Pons (tissue), 1 donor: ENCODE data around the gene LIMK2.
"Not testable (repeated sequence)": the region's sequence is repeated elsewhere in the genome, so short reads cannot be mapped to it uniquely, and the experiment has no call there.

Experiments
- DNase-seq: peaks from one replicate; pipeline ENCODE4 v3.0.0-alpha.2; 2016; ENCODE audit warnings: low spot score

The LIMK2 gene

DNA sequence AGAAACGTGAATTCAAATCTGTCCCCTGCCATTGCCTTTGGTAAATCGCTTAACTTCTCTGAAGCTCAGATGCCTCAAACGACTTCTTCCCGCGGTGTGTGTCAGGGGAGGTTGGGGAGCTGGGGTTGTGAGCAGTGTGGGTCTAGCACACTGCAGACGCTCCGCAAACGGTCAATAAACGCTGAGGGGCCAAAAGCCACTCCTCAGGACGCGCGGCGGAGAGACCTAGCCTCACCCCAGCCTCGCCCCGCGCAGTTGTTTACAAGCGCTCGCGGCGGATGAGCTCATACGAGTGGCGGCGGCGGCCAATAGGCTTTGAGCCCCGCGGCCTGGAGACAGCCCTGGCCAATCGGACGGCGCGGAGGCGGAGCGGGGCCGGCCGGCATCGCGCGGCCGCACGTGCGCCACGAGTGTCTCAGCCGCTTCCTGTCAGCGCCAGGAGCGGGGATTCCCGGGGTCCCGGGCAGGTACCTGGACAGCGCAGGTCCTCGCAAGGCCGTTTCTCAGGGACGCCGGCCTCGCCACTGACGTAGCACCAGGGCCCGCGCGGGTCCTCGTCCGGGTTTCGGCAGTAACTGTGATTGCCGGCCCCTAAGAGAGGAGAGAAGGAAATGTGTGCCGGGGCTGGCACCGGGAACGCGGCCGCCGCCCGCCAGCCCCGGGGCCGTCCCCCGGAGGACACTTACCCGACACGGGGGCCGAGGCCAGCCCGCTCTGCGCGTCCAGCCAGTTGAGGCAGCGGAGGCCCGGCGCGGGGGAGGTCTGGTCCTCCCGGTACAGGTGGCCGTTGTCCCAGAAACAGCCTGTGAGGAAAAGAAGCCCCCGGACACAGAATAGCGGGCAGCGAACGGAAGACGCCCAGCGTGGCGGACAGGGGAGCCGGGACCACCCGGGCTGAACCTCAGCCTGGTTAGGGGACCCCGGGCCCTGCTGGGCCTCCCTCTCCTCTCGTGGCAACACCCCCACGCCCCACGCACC is 78.7 kb downstream of the LIMK2 start:
- DNase-seq, result peak; percentile 94

DNA sequence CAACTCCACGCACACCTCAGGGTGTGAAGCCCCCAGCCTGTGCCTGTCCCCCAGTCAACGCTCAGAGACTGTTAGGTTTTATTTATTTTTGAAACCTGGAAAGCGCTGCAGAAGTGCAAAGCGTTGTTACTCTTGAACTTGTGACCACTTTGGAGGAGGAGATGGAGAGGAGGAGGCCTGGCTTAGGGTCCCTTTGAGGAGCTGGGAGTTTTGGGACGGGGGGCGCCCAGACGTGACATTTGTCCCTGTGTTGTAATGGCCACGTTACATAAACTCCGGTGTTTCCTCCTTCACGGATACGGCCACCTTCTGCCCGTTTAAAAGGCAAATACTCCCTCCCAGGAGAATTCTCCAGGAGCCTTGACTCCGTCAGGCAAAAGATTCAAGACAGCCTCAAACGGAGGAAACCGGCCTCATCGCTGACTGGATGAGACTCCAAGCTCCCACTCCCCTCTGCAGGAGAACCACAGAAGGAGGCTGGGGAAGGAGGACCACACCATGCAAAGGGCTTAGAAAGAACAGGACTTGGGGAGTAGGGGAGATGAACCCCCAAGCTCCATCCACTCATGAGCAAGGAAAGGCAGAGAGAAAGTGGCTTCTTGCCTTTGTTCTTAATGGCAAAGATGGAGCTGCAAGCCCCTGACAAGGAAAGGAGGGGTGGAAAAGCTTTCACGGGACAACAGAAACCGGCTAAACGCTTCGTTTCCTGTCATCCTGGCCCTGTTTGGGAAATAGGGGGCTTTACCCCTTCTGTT is 79.6 kb downstream of the LIMK2 start:
- DNase-seq, result peak; percentile 62

DNA sequence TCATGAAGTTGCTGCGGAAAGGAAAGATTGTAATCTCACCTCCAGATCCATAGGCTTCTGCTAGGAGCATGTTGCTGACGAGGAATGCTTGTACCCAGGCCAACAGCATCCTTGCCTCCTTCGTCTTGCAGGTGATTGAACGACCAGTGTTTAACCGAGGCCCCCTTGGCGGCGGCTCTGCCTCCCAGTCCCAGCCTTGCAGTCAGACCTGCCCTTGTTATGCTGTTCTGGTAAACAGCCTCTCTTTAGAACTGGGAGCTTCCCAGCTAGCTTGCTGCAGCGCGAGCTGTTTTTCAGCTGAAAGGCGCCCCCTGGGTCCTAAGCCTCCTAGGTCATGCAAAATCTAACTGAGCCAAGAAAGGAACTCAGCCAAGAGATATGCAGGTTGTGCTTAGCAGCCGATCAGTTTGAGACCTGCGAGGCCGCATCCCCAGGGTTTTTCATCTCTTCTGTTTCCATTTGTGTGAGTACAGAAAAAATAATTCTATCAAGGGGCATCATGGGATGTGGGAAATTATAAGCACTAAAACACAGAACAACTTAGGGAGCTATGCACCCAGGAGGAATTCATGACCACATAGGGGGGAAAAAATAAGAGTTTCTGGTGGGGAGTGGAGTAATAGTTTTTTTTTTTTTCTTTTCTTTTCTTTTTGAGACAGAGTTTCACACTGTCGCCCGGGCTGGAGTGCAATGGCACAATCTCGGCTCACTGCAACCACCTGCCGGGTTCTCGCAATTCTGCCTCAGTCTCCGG is 80.3 kb downstream of the LIMK2 start, which contains the start of gene PIK3IP1:
Gene PIK3IP1, minus strand, starts transcription at position 253 of the 754 bp plus-strand sequence. Its CDS starts 144 bp downstream, at position 109.
- peak; percentile 98 for DNase-seq

DNA sequence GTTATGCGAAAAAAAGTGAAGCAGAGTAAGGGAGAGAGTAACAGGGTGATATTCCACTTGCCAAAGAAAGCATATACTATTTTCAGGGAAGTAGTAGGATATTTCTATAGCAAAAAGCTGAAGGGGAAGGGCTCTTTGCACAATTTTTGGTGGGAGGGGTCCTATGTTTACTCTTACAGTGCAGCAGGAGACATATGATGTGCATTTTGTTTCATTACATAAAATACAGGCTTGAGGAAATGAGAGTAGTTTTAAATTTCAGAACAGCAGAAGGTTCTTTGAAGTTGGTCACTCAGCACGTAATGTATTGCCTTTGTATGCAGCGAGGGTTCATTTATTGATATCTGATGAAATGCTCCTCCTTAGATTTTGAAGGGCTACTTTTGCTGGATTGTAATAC is 83.3 kb downstream of the LIMK2 start:
- no peak for DNase-seq

DNA sequence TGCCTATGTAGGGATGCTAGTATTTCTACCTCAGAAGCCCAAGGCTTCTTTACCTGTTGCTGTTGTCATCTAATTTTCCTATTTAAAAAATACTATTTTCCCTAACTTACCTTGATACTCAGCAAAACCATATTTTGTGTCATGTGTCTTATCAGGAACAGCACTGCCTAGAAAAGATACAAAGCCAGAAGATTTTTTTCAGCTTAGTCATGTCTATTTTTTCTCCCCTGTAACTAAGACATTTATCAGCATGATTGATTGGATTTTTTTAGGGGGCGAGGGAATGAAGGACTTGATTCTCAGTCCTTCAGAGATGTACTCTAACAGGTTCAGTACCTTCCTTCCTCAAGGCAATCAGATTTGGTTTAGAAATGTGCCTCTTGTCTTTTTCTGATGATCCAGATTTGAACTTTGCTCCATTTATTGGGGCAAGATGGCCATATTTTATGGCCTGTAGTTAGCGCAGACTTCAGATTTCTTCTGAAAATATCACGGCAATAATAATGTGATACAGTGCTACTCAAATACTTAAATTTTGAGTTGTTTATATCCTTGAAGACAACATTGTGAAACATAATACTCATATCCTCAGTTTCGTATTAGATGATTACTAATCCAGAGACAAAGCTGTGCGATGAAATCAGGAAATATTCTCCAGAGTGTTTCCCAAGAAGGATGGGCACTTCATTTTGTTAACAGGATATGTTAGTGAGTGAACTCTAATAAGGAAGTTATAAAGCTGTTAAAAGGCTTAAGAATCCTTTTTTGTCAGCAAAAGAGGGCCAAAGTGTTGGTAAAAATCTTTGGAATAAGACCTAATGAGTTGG is 83.9 kb downstream of the LIMK2 start:
- no peak for DNase-seq

DNA sequence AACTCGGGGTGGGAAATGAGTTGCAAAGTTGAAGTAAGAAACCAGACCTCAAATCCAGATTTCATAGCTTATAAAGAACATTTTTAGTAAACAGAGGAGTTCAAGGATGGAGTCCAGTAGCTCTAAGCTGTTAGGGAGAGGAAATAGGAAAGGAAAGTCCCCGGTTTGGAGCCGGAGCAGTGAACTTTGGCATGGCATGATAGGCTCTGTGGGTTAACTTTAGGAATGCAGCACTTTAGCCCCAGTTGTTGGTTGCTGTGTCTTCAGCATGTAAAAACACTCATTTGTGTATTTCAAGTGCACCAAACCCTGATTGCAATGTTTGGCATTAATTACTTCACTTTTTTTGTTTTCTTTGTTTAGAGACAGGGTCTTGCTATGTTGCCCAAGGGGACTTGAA is 88.8 kb downstream of the LIMK2 start:
- DNase-seq, result no peak

DNA sequence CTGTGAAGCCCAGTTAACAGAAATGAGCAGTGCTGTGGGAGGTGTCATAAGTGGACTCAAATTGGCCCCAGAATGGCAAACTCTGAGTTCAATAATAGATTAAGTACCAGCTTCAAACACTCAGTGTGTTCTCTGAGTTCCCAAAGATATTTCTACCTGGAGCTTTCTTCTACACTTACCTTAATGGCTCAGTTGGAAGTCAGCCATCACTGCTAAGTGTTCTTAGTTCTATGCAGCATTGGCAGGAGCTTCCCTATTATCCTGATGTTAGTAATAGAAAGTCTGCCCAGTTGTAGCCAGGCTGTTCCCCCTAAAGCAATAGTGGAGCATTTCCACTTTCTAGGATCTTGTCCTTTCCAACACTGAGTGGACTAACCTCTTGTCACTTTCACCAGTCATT is 89.9 kb downstream of the LIMK2 start:
- DNase-seq, result no peak

DNA sequence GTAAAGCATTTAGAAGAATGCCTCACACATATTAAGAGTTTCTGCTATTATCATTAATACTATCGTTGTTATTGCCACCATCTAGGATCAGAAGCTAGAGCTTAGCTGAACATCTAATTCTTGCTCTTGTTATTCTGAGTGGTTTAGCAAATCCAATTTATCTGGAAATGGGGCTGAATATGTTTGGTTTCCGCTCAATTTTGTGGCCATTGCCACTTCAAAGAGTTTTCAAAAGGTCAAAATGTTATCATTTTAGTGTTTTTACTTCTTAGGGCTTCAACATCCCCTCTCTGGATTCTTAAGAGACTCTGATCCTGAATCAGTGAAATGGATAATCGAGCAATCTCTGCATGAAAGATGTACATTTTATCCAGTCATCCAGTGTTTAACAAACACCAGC is 90.4 kb downstream of the LIMK2 start:
- DNase-seq, result no peak

DNA sequence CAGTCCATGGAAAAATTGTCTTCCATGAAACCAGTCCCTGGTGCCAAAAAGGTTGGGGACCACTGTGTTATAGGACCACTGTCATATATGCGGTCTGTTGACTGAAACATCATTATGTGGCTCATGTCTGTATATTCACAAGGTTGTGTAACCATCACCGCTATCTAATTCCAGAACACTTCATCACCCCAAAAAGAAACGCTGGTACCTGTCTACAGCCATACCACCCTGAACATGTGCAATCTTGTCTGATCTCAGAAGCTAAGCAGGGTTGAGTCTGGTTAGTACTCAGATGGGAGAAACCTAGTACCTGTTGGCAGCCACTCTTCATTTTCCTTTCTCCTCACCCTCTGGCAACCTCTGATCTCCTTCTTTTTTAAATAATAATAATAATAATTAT is 93.1 kb downstream of the LIMK2 start:
- DNase-seq, result no peak

DNA sequence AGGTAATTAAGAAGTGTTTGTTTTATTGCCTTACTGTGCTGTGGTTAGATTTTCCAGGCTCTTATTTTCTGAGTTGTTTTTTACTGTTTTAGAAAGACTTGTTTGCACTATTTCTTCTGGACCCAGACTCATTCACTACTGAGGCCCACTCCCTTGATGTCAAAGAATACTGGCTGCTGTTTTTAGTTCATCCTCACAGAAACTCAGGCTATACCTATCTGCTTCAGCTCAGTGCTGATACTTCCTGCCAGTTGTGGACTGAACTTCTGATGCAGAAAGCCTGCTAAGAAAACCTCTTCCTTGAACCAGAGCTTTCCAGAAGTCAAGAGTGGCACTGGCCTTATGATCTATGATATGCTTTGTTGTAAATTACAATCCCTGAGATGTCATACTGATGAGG is 96.1 kb downstream of the LIMK2 start:
- no peak for DNase-seq

DNA sequence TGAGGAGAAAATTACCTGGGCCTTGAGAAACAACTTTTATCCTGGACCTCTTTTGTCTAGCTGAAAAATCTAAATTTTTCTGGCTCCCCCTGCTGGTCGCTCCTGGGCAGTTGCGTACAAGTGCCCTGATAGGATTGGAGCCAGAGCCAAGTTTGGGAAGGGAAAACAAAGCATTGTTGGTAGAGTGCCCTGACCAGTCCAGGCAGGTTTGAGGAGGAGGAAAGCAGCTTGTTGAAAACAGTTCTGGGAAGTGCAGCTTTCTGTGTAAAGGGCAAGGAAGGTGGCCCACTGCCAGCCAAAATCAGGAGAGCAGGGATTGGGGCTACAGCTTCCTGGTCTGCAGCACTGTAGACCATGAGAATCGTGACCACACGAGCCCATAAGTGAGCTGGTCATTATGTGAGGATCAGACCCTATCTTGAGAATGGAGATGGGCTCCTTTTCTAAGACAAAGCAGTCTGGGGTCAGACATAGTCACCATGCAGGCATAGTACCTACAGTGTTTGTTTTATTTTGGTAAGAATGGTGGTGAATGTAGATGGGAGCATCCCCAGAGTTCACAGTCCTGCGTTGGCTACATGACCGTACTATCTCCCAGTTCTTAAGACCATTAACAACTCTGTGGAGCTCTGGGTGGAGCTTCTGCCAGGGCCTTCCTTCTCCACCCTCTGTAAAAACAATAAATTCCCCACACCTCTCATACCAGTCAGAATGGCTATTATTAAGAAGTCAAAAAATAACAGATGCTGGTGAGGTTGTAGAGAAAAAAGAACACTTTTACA is 101.5 kb downstream of the LIMK2 start:
- peak; percentile 89 for DNase-seq

DNA sequence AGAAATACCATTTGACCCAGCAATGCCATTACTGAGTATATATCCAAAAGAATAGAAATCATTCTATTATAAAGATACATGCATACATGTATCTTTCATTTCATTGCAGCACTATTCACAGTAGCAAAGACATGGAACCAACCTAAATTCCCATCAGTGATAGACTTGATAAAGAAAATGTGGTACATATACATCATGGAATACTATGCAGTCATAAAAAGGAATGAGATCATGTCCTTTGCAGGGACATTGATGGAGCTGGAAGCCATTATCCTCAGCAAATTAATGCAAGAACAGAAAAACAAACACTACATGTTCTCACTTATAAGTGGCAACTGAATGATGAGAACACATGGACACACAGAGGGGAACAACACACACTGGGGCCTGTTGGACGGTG is 102.1 kb downstream of the LIMK2 start:
- DNase-seq, result not testable (repeated sequence)

DNA sequence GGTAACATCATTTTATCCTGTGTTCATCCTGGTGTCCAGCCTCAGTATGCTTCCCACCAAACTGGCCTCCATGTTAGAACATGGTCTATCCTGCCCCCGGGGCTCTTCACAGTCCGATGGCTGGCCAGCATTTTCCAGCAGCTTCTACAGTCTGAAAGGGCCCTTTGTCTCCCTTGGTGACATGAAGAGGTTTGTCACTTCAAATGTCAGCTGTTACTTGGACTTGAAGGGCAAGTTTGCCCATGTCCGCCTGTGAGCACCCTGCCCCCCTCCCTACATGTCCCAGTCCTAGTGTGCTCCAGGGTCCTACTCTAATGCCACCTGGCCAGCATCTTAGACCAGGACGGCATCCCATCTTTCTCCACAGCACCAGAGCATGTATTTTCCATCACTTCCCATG is 109.3 kb downstream of the LIMK2 start:
- DNase-seq, result peak; percentile 74

DNA sequence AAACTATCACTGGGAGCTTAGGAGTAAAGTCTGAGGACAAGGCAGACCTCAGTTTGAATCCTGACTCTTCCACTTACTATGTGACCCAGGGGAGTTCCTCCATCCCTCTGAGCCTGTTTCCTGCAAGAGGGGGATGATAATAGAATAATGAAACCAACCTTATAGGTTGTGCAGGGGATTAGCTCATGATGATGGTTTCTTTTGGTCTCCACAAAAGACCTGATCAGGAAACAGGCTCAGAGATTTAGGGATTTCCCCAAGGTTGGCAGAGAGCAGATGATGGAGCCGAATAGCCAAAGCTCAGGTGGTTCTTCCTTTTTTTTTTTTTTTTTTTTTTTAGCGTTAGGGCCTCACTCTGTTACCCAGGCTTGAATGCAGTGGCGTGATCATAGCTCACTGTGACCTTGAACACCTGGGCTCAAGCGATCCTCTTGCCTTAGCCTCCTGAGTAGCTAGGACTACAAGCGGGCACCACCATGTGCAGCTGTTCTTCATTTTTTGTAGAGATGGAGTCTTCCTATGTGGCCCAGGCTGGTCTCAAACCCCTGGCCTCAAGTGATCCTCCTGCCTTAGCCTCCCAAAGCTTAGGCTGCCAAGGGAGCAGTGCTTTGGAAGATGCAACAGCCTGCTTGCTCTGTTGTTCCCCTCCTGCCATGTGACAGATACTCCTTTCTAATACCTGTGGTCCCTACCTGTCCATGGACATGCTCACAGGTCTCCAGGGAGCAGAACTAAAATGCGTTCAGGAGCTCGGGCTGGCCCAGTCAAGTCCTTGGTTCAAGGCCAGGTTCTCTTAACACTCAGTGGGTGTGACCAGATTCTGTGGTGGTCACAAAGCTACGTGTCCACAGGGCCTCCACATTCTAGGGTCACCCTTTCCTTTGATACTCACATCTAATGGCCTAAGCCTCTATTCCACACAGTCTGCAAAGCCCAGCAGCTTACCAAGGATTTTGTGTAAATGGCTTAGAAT is 111.8 kb downstream of the LIMK2 start:
- DNase-seq, result no peak

DNA sequence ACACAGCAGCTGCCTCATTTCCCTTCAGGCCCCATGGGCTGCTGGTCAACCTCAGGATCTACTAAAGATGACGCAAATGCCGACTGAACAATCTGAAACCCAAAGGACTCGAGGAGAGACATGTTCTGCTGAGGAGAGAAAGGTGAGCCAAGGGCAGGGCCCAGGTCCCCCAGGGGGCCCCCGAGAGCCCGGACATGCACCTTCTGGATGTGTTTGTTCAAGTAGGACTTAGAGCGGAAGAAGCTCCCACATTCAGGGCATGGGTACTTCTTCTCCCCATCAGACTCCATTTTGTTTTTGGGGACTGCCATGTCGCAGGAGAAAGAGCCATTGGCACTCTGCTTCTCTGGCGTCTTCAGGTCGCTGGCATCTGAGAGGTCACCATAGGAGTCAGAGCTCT is 114.8 kb downstream of the LIMK2 start:
- DNase-seq, result no peak

DNA sequence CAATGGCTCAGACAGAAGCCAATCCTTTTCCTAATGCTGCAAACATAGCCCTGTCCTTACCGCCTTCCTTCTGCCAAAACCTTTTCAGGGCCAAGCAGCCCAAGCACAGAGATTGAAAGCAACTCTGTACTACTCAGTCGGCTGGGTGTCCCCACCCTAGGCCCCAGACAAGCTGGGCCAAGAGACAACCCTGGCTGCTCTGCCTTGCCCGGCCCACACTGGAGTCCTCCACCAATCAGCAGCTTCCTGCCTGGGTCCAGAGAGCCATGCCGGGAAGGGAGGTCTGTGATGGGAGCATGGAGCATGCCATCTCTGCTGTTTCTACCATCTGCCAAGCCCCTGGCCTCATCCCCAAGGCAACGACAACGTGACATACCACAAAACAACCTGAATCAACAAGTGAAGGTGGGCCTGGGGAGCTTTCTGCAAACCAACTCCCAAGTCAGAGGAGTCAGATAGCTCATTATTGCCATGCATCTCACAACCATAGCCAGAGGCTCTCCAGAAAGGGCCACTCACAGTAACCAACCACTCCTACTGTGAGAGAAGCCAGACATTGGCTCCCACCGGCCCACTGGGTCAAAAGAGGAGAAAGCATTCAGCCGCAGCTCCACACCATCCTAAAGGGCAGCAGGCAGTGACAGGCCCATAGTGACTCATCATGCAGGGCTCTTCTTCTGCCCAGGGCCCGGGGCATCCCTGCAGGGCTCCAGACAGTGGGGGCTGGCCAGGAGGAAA is 115.9 kb downstream of the LIMK2 start:
- DNase-seq, result no peak

DNA sequence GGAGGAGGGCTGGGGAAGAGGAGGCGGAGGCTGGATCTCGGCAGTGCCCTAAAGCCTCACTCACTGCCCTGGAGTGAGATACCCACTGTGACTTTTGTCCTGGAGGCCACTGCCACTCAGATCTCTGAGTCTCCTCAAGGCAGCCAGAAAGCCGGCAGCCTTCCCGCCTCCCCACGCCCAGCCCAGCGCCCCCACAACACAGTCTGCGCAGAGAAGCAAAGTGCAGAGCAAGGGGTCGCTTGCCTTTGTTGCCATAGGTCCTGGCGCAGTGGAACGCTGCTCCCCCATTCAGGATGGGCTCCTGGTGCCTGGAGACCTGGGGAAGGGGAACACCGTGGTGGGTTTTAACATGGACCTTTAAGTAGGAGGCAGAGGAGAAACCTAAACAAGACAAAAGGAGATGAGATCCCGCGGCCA is 116.5 kb downstream of the LIMK2 start:
- DNase-seq, result no peak

DNA sequence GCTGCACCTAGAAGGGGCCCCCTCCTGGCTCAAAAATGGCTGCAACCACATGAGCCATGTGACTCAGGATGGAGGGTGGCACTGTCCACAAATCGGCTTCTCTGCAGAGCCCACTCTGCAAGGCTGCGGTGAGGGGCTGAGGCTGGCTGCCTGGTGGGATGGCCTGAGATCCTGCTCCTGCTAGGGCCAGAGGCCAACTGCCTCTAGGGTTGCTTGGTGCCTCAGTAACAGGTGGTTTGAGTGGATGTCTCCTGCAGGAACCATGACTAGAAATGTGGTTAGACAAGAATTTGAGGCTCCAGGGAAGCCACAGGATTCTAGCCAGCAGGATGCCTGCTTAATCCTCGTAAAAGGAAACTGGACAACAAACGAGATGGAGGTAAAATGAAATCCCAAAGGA is 116.9 kb downstream of the LIMK2 start:
- no peak for DNase-seq
